Measurements from ENCODE around the gene AKAP6.

The AKAP6 gene

GRCh38 chr14:32329146-32329545, at the start of gene AKAP6:
Gene AKAP6, plus strand, starts transcription at chr14:32329298. Its CDS starts 104,196 bp downstream, at chr14:32433494.
- no peaks in the 10 kb centered on the region for H3K27me3 Mint-ChIP-seq (ENCODE audit: low read depth)
- TF ChIP-seq CTCF (IDR thresholded peaks at IDR 0.05; ENCODE audit: unreplicated experiment in 3 of 3), result no peak
- H3K4me3 Mint-ChIP-seq, result peak within 1 kb of the TSS in 2 of 3 experiments; percentile 29 to 73
- peaks cover 29% of the 10 kb centered on the region for H3K4me1 Mint-ChIP-seq
- H3K36me3 Mint-ChIP-seq (ENCODE audit: low read depth), result no peaks in the 10 kb centered on the region
- no peaks in the 10 kb centered on the region for H3K9me3 Mint-ChIP-seq
- peak within 1 kb of the TSS; percentile 35 to 62 (median 45) for H3K27ac Mint-ChIP-seq

GRCh38 chr14:32286602-32287001, 42.5 kb upstream of the AKAP6 start:
- no peak overlapping the region for H3K27ac Mint-ChIP-seq
- peaks cover 22% of the 10 kb centered on the region for H3K9me3 Mint-ChIP-seq
- no peak for TF ChIP-seq CTCF (IDR thresholded peaks at IDR 0.05; ENCODE audit: unreplicated experiment in 3 of 3)
- no peak overlapping the region for H3K4me3 Mint-ChIP-seq
- no peaks in the 10 kb centered on the region for H3K27me3 Mint-ChIP-seq (ENCODE audit: low read depth)
- no peaks in the 10 kb centered on the region for H3K4me1 Mint-ChIP-seq
- H3K36me3 Mint-ChIP-seq (ENCODE audit: low read depth), result no peaks in the 10 kb centered on the region

- H3K27ac Mint-ChIP-seq, result no peak overlapping the region
- H3K4me3 Mint-ChIP-seq, result no peak overlapping the region
- no peak for TF ChIP-seq CTCF (IDR thresholded peaks at IDR 0.05; ENCODE audit: unreplicated experiment in 3 of 3)
- H3K4me1 Mint-ChIP-seq, result peaks cover 5% of the 10 kb centered on the region
- H3K36me3 Mint-ChIP-seq (ENCODE audit: low read depth), result no peaks in the 10 kb centered on the region
- H3K27me3 Mint-ChIP-seq (ENCODE audit: low read depth), result no peaks in the 10 kb centered on the region
- H3K9me3 Mint-ChIP-seq, result no peaks in the 10 kb centered on the region
These were observed 32.7 kb upstream of the AKAP6 start for GRCh38 chr14:32296366-32296765.

- no peak overlapping the region for H3K27ac Mint-ChIP-seq
- H3K4me1 Mint-ChIP-seq, result peaks cover 5% of the 10 kb centered on the region
- H3K9me3 Mint-ChIP-seq, result no peaks in the 10 kb centered on the region
- no peaks in the 10 kb centered on the region for H3K36me3 Mint-ChIP-seq (ENCODE audit: low read depth)
- no peak overlapping the region for H3K4me3 Mint-ChIP-seq
- H3K27me3 Mint-ChIP-seq (ENCODE audit: low read depth), result no peaks in the 10 kb centered on the region
- TF ChIP-seq CTCF (IDR thresholded peaks at IDR 0.05; ENCODE audit: unreplicated experiment in 3 of 3), result no peak
These were observed 30.8 kb upstream of the AKAP6 start for GRCh38 chr14:32298346-32298745.

- no peaks in the 10 kb centered on the region for H3K27me3 Mint-ChIP-seq (ENCODE audit: low read depth)
- H3K27ac Mint-ChIP-seq, result no peak overlapping the region
- TF ChIP-seq CTCF (IDR thresholded peaks at IDR 0.05; ENCODE audit: unreplicated experiment in 3 of 3), result no peak
- H3K36me3 Mint-ChIP-seq (ENCODE audit: low read depth), result no peaks in the 10 kb centered on the region
- no peak overlapping the region for H3K4me3 Mint-ChIP-seq
- peaks cover 5% of the 10 kb centered on the region for H3K4me1 Mint-ChIP-seq
- H3K9me3 Mint-ChIP-seq, result no peaks in the 10 kb centered on the region
These were observed 29.0 kb upstream of the AKAP6 start for GRCh38 chr14:32300136-32300535.

GRCh38 chr14:32303865-32304264, 25.2 kb upstream of the AKAP6 start:
- H3K9me3 Mint-ChIP-seq, result no peaks in the 10 kb centered on the region
- no peak overlapping the region for H3K27ac Mint-ChIP-seq
- H3K4me1 Mint-ChIP-seq, result peaks cover 8% of the 10 kb centered on the region
- no peak for TF ChIP-seq CTCF (IDR thresholded peaks at IDR 0.05; ENCODE audit: unreplicated experiment in 3 of 3)
- no peaks in the 10 kb centered on the region for H3K36me3 Mint-ChIP-seq (ENCODE audit: low read depth)
- H3K27me3 Mint-ChIP-seq (ENCODE audit: low read depth), result no peaks in the 10 kb centered on the region
- no peak overlapping the region for H3K4me3 Mint-ChIP-seq
